Germinal center (tissue), 1 donor: ENCODE data around the gene PTPRD.

Experiments used
- DNase-seq: peaks from one replicate; pipeline ENCODE4 v3.0.0; 2012; ENCODE audit warnings: mixed read lengths, low spot score

PTPRD gene

GRCh38 chr9:8576741-8577140 lies 2036.1 kb downstream of the PTPRD start:
- no peak for DNase-seq

GRCh38 chr9:8574846-8575245 lies 2038.0 kb downstream of the PTPRD start:
- no peak for DNase-seq

DNA sequence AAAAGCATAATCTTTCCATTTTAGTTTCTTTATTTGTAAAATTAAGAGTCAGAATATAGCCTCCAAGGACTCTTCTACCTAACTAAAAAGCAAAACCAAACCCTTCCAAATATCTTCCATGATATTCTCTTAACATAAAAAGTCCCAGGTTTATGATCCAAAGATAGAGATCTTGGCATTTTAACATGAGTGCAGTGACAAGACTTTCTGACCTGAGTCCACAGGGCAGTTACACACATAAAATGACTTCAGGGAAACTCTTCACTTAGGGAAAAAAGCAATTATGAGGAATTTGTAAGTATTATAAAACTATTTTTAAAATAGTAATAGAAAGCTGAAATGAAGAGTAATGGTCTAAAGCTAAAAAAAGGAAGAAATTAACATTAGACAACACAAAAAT lies 2040.6 kb downstream of the PTPRD start:
- DNase-seq: no peak

DNA sequence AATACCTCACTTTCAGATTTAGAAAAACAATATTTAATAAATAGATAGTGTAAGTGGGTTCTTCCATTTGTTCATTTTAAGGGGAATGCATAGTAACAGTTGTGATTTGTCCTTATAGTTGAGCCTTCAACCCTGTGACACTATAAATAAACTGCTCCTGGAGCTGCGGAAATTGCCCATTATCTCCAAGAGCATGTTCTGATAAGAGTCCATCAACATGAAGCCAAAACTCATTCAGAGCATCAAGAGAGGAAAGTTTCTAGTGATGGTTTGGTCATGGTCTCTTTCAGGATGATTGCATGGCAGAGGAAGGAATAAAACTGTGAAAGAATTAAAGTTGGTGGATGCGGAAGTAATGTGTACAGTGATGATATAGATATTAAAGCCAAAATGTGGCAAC lies 2041.2 kb downstream of the PTPRD start:
- DNase-seq: no peak

- DNase-seq: no peak
Measured at GRCh38 chr9:8570776-8571175, 2042.0 kb downstream of the PTPRD start.

DNA sequence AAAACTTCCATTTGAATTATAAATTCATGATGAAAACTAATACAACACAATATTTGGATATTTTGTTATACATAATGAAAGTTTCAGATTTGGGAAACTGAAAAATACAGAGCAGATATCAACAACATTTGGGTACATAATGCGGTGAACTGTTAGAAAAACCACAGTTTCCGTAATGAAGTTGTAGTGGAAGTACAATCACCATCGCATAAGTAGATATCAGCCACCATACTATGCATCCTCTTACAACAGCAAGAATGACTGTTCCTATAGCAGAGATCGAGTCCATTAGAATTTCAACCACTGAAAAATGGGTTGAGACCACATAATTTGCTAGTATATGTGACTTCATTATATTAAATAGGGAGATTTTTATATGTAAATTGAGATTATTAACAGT lies 2043.0 kb downstream of the PTPRD start:
- DNase-seq: no peak

GRCh38 chr9:8567963-8568579 lies 2044.7 kb downstream of the PTPRD start:
- no peak for DNase-seq

GRCh38 chr9:8564960-8565359 lies 2047.8 kb downstream of the PTPRD start:
- no peak for DNase-seq

DNA sequence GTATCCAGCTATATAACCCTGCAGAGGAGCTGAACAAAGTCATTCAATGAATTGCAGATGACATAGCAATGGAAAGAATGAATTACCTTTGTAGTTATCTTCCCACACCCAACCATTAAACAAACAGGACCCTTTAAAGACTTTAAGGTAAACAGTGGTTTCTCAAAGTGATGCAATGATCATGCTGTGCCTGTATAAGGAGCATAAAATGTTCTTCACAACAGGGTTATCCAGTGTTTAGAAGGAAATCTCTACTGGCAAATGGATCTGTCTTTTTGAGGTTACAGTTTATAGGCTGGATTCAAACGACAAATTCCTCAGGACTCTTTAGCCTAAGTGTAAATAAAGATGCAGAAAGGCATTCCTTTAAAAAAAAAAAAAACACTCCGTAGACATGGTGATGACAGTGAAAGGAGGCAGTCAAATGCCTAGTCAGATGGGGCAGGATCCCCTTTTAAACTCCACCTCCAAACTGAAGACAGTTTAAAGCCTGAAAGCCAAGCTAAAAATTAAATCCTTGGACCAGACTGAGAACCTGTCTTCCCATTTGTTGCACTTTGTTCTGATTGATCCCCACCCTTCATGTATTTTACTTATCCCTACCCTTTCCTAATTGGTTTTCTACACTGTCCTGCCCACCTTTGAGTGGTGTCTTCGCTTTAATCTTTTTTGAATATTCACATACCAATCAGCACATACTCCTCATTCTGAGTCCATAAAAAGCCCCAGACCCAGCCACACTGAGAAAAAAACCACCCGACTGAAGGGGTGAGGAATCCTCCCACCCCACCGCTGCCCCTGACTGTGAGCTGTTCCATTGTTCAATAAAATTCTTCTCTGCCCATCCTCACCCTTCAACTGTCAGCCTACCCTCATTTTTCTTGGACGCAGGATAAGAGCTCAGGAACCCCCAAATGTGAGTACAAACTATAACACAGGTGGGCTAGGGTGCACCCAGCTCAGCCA lies 2052.0 kb downstream of the PTPRD start:
- DNase-seq: no peak

- no peak for DNase-seq
Measured at GRCh38 chr9:8558176-8558575, 2054.6 kb downstream of the PTPRD start.

- no peak for DNase-seq
Measured at GRCh38 chr9:8555762-8556500, 2056.9 kb downstream of the PTPRD start.

- no peak for DNase-seq
Measured at GRCh38 chr9:8553444-8553843, 2059.4 kb downstream of the PTPRD start.

GRCh38 chr9:8552732-8553131 lies 2060.1 kb downstream of the PTPRD start:
- no peak for DNase-seq

DNA sequence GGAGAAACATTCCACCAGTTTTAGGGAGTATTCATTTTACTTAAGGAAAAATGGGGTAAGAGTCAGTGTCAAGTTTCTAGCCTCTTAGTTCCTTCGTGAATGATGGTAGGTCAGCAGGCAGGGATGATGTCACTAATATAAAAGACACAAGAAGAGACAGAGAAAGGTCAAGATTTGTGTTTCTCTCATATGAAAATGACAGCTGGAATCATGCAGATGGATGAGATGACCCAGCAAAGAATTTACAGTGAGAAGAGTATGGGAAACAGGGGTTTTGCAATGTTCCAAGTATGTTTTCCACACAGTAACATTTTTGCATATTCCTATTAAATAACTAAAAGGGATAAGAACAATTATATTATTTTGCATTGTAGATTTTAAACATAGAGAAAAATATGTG lies 2063.6 kb downstream of the PTPRD start:
- DNase-seq: no peak

GRCh38 chr9:8543219-8543618 lies 2069.6 kb downstream of the PTPRD start:
- DNase-seq: no peak

GRCh38 chr9:8542537-8542936 lies 2070.3 kb downstream of the PTPRD start:
- DNase-seq: no peak

- no peak for DNase-seq
Measured at GRCh38 chr9:8539681-8540197, 2073.1 kb downstream of the PTPRD start.

GRCh38 chr9:8536845-8537244 lies 2076.0 kb downstream of the PTPRD start:
- DNase-seq: no peak

DNA sequence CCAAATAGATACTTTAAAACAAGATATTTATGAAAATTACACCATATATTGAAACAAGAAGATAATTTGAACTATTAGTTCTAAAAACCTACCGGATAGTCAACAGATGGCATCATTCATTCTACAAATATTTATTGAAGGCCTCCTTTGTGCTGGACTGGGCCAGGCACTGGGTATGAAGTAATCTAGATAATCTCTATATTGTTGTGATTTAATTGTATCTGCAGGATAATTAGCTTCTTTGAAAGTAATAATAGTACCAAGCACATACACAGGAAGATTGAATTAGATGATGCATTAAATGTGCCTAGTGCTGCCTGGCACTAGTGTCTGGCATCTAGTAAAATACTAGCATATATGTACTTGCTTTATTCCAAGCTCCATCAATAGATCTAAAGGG lies 2078.0 kb downstream of the PTPRD start:
- no peak for DNase-seq

GRCh38 chr9:8533681-8534080 lies 2079.1 kb downstream of the PTPRD start:
- no peak for DNase-seq

GRCh38 chr9:8531826-8532415 lies 2080.9 kb downstream of the PTPRD start:
- no peak for DNase-seq

GRCh38 chr9:8521112-8521511 lies 2091.7 kb downstream of the PTPRD start:
- no peak for DNase-seq
